Lower leg skin (tissue), 3 donors: ENCODE measurements around the gene RABL2A.
"Not testable (repeated sequence)": the region's sequence is repeated elsewhere in the genome, so short reads cannot be mapped to it uniquely, and the experiment has no call there.

ENCODE experiments used
- CTCF ChIP-seq, 3 donors: fragments of 450-650 bp; IDR thresholded peaks; one replicate each; pipeline ENCODE4 v1.5.1; 2016; ENCODE audit warnings: antibody characterized with exemption in 3 of 3, mild to moderate bottlenecking in 3 of 3, moderate library complexity in 2 of 3
- POLR2A ChIP-seq, 2 donors: fragments of 450-650 bp; IDR thresholded peaks; one replicate each; pipeline ENCODE4 v1.6.1; 2016 to 2017; ENCODE audit warnings: antibody characterized with exemption in 2 of 2, mild to moderate bottlenecking in 1 of 2, moderate library complexity in 1 of 2

GRCh38 chr2:113650834-113651815 lies 24.1 kb downstream of the RABL2A start:
- not testable (repeated sequence) for TF ChIP-seq CTCF, POLR2A (IDR thresholded peaks at IDR 0.05)
